Activated CD4-positive, alpha-beta T cell treated with anti-CD3 and anti-CD28 coated beads, Interleukin-2, amount 50 U/mL, for 16 hours (primary cell): Measurements from ENCODE around the gene MRPL53.
"Not testable (repeated sequence)": the region's sequence is repeated elsewhere in the genome, so short reads cannot be mapped to it uniquely, and the experiment has no call there.

Experiments used
- DNase-seq: peaks from one replicate; pipeline ENCODE4 v3.0.0-alpha.2; 2020

The MRPL53 gene

DNA sequence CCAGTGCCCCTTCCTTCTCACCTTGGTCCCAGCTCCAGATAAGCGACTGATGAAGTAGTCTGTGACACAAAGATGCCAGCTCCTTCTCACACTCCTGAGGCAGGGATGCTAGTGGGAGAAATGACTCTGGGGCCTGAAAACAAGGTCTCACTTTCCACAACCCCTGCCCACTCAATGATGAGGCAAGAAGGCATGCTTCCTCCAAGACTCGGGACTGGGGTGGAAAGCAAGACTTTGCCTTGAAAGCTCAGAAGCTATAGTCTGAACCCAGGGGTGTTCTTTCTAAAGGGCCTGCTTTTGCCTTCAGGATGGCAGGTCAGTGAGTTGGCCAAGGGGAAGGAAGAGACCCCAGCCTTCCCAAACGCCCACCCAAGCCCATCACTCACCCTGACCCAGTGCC lies 9.0 kb upstream of the MRPL53 start:
- no peak for DNase-seq

DNA sequence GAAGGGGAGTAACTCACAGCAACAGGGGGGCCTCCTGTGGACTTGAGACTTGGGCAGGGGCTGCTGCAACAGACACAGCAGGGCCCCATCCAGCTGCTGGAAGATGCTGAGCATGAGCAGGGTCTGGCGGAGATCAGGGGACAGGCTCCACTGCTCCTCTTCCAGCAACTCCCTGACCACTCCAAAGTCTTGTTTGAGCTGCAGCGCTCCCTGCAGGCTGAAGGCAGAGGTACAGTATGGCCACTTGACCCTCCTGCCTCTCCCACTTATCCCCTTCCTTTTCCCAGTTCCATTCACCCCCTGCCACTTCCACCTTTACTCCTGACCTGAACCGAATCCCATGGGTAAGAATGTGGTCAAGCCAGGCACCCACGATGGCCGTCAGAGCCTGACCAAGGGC lies 2.4 kb upstream of the MRPL53 start:
- no peak for DNase-seq

DNA sequence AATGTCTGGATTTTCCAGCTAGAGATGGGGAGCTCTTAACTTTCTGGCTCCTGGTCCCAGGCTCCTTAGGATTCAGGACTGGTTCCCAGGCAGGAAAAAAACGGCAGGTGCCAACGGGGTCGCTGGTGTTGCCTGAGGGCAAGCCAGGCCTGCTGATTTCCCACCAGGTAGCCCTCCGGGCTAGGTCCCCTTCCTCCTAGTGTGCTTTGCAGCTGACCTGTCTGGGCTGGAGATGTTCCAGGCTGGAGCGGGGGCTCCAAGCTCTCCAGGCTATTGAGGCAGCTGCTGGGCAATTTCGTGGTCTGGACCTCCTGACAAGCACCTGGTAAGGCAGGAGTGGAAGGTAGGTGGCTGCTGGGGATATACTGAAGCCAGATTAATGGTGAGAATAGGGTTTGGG lies 2.0 kb upstream of the MRPL53 start:
- no peak for DNase-seq

DNA sequence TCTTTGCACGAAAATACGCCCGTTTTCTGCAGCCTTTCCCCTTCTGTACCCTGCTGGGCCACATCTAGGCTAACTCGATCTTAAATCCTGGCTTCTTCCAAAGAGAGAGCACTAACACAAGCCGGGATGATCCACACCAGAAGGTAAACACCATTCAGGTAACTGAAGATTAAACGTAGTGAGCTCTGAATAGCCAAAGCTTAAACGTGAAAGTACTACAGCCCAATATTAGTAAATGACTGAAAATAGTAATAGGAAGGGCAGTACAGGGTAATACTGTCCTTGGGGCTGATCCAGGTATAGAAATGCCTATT lies 422 bp upstream of the MRPL53 start:
- DNase-seq, result no peak

DNA sequence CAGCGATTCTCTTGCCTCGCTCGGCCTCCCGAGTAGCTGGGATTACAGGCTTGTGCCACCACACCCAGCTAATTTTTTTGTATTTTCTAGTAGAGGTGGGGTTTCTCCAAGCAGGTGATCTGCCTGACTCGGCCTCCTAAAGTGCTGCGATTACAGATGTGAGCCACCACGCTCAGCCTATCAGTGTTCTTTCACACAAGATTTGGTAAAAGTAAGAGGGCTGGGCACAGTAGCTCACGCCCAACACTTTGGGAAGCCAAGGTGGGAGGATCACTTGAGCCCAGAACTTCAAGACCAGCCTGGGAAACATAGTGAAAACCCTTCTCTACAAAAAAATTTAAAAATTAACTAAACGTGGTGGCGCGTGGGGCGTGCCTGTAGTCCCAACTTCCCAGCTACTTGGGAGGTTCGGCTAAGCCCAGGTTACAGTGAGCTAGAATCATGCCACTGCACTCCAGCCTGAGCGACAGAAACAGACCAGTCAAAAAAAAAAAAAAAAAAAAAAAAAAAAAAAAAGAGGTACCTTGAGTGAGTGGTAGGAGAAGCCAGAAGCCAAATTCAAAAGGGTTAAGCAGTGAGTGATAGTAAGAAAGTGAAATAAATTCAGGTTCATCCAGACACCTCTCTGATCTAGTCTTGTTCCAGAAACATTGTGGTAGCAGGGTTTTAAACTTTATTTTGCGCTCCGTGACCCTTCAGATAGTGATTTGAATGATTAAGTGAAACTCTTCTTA lies 981 bp downstream of the MRPL53 start:
- no peak for DNase-seq

DNA sequence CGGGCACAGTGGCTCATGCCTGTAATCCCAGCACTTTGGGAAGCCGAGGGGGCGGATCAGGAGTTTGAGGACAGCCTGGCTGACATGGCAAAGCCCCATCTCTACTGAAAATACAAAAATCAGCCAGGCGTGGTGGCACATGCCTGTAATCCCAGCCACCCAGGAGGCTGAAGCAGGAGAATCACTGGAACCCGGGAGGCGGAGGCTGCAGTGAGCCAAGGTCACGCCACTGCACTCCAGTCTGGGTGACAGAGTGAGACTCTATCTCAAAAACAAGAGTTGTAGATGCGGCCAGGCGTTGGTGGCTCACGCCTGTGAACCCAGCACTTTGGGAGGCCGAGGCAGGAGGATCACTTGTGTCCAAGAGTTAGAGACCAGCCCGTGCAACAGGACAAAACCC lies 1.7 kb downstream of the MRPL53 start:
- DNase-seq, result not testable (repeated sequence)

DNA sequence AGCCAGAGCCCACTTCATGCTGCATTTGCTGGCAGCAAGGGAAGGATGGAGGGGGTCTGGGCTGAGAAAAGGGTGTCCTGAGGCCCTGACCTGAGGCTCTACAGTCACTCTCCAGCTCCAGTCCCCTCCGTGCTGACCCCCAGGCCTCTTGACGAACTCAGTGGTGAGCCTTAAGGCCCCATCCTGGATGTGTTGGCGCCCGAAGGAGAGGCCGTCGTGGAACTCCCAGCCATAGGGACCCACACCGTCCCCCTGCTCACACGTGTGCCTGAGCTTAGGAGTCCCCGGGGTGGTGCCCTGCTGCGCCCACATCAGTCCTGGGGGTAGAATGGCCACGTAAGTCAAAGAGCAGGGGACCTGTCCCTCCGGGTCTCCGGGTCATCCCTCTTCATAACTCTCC lies 8.1 kb downstream of the MRPL53 start:
- no peak for DNase-seq

DNA sequence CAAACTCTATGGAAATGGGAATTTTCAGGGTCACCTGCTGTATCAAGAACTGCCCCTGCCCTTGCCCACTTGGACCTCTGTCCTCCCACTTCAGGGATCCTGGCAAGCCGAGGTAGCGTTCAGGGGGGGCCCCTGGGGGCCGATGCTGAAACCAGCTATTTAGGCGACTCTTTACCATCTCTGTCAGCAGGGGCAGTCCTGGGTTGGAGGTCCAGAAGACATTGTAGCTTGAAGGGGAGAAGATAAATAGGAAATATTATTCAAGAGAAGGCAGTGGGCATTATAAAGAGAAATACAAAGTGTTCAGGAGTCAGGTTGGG lies 9.7 kb downstream of the MRPL53 start:
- DNase-seq, result no peak

DNA sequence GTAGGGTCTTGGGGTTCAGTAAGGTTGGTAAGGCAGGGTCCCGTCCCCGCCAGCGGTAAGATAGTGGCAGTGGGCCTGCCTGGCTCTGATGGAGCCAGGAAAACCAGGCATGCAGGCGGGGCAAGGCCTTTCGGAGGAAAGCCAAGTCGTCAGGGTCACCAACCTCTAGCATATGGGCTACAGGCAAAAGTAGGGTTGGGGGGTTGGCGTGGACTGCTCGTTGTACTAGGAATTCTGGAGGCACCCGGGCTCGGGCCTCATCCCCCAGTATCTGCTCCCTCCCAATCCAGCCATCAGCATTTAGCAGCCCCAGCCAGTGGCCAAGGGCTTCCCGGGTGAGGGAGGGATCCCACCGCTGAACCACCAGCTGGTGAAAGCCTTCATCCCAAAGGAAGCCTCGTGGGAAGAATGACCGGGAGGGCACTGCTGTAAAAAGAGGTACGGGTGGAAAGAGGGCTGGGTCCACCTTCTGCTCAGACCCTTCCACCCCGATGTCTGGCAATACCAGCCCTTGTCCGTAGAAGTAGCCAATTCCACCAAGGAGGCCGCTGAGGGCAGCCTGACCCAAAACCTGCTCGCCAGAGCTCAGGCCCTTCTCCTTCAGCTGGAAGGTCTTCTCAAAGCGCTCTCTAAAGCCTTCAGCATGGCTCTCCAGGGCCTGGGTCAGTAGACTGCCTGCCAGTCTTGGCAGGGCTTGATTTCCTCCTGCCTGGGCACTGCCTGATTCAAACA lies 10.3 kb downstream of the MRPL53 start:
- DNase-seq, result no peak

DNA sequence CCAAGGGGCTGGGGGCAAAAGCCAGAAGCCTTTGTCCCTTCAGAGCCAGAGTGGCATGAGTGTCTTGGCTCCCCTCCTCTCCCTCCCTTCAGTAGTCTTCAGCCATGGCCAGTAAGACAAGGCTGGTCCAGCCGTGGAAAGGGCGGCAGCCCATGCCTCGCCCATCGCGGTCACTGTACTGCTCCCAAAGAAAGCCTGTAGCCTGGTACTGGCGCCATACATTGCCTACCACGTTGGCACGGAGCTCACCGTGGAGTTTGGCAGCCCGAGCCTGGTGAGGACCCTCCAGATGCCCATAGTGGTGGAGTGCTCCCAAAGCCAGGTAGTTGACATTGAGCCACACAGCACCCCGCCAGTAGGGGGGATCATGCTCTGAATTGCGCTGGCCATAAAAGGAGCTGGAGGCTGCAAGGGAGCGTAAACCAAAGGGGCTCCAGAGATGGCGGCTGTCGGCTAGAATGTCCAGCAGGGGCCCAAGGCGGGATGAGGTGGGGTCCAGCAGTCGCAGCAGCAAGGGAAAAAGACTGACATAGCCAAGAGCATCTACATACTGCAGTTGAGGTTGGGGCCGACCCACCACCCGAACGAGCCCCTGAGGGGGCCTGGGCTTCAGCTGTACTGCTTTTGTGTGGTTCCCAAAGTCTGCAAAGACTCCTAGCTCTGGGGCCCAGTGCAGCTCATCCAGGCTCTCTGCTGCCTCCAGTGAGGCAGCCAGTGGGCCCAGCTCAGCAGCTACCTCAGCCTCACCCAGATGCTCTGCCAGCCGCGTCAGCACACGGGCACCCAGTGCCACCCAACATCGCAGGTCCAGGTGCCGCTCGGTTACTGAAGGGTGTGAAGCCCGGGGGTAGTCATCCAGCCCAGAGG lies 11.1 kb downstream of the MRPL53 start:
- no peak for DNase-seq

DNA sequence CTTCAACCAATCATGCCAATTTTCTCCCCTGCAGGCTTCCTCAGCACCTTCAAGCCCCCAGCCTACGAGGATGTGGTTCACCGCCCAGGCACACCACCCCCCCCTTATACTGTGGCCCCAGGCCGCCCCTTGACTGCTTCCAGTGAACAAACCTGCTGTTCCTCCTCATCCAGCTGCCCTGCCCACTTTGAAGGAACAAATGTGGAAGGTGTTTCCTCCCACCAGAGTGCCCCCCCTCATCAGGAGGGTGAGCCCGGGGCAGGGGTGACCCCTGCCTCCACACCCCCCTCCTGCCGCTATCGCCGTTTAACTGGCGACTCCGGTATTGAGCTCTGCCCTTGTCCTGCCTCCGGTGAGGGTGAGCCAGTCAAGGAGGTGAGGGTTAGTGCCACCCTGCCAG lies 12.3 kb downstream of the MRPL53 start:
- DNase-seq, result not testable (repeated sequence)

DNA sequence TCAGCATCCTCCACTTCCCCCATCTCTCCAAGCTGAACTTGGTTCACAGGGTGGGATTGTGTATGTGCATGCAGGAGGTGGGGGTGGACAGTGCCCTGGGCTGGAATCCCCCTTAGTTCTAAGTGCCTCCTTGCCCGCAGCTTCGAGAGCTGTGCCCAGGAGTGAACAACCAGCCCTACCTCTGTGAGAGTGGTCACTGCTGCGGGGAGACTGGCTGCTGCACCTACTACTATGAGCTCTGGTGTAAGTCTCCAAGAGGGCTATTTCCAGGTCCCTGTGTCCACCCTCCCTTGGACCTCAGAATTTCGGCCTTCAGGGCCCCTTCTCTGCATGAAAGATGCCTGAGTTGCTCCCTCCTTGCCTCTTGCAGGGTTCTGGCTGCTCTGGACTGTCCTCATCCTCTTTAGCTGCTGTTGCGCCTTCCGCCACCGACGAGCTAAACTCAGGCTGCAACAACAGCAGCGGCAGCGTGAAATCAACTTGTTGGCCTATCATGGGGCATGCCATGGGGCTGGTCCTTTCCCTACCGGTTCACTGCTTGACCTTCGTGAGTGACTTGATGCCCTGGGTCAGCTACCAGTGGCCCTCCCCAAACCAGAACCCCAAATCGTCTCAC lies 12.9 kb downstream of the MRPL53 start:
- not testable (repeated sequence) for DNase-seq

DNA sequence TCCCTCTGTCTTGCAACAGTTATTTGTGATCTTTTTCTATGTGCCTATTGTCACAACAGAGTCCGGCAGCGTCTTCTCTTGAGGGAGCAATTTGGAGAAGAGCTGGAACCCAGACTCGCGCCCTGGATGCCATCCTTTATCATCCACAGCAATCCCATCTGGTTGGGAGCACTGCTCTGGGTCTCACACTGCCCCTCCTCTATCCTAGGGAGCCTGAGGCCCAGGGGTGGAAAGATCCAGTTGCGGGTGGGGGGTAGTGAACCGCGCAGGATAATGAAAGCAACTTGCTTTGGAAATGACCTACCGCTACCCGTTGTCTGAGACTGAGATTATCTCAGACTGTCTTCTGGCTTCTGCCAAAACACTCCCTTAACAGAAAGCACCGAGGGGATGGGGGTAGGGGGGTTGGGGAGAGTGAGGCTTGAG lies 13.5 kb downstream of the MRPL53 start:
- no peak for DNase-seq

DNA sequence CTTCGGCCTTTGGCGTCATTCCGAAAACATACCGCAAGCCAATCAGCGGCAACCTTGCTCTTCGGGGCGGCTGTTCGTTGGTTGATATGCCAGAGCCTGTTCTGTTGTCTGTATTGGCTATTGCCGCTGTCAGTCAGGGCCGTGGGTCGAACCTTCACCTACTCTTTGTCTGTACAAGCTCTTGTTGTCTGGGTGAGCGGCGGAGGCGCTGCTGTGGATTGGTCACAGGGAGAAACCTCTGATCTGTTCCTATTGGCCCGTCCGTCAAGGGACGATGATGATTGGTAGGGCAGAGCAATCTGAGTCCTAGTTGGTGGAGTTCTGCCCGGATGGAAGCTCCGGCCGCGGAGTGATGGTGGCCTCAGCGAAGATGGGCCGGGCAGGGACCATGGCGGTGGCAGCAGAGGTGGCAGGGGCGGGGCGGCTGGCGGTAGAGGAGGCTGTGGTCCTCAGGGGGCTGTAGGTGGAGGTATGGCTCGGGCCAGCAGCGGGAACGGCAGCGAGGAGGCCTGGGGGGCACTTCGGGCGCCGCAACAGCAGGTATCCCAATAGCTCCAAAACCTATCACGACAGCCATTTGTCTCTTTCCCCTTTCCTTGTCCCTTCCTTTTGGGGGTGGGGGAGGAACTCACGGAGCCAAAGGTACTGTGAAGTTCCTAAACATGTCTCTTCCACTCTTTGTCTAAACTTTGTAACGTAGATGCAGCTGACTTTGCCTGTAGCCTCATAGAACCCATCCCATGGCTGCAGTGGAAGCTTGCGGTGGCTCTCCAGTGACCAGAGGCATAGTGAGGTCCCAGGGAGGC lies 14.1 kb downstream of the MRPL53 start, which contains the start of gene WBP1:
Gene WBP1 (plus strand): TSS at position 307 of the 806 bp plus-strand sequence. CDS start 165 bp downstream, at position 472.
- peak; percentile 100 for DNase-seq

DNA sequence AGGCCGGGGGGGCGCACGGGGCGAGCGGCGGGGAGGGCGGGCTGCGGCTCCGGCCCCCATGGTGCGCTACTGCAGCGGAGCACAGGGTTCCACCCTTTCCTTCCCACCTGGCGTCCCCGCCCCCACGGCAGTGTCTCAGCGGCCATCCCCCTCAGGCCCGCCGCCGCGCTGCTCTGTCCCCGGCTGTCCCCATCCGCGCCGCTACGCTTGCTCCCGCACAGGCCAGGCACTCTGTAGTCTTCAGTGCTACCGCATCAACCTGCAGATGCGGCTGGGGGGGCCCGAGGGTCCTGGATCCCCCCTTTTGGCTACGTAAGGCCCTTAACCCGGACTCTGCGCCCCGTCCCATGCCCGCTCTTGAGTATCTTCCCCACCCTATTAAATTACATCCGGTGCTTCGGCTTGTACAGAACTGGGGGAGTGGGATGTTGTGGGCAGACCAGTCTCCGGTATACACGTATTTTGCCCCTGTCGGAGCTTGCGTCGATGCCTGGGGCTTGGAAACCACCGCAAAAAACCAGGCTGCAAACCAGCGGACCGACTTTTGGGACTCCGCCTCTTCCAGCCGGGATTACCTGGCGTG lies 14.8 kb downstream of the MRPL53 start:
- DNase-seq, result peak; percentile 78

DNA sequence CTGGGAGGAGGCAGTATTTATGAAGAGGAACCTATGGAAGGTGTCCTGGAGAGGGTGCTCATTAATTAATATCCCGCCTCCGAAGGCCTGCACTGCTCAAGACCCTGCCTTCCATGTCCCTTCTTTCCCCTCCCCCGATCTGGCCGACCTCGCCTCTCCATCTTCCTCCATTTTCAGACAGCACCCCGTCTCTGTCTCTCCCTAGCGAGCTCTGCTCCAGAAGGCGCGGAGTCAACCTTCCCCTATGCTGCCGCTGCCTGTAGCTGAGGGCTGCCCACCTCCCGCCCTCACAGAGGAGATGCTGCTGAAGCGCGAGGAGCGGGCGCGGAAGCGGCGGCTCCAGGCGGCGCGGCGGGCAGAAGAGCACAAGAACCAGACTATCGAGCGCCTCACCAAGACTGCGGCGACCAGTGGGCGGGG lies 15.3 kb downstream of the MRPL53 start:
- DNase-seq, result no peak

DNA sequence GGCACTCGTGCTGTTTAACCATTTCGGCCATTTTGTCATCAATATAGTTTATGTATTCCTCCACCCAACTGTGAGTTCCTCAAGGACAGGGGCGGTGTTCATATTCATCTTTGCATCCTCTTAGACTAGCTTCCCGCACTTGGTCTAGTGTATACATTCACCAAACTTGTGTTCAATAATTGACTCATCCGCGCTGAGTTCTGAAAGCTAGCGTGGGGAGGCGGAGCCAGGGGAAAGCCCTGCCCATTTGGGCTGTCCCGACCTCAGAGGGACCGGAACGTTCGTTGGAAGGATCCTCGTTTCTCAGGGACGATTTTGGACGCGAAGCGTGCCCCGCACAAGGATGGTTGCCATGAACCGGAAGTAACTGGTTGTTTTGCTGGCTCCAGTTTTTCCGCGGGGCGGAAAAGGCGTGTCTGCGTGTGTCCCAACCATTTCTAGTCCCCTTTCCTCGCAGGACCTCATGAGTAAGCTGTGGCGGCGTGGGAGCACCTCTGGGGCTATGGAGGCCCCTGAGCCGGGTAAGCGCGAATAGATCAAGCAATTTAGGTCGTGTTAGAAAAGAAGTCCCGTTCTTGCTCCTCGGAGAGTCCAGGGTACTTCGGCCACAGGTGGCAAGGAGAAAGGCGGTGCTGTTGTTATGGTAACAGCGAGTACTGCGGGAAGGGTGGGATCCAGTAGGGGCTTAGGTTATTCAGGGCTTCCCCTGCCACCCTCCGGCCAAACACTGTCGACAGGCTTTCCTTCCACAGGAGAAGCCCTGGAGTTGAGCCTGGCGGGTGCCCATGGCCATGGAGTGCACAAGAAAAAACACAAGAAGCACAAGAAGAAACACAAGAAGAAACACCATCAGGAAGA lies 17.6 kb downstream of the MRPL53 start, which contains the start of gene INO80B:
Gene INO80B (plus strand): TSS at position 434 of the 858 bp plus-strand sequence. CDS start 30 bp downstream, at position 464.
- peak; percentile 99 for DNase-seq

DNA sequence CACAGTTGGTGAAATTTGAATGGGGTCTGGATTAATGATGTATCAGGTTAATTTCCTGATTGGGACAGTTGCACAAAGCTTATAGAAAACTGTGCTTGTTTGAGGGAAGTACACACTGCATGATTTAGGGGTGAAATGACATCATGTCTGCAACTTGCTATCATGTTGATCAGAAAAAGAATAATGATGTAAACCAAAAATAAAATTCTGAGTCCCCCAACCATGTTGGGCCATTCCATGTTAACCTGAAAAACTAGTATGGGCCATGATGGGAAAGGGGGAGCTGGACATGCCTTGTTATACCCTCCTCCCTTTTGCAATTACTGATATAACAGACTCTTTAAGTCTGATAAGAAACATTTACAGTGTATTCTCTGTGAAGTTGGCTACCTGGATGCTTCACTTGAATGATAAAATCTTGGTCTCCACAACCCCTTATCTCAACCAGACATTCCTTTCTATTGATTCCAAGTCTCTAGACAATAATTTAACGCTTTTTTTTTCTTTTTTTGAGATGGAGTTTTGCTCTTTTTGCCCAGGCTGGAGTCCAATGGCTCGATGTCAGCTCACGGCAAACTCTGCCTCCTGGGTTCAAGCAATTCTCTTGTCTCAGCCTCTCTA lies 21.8 kb downstream of the MRPL53 start:
- no peak for DNase-seq

DNA sequence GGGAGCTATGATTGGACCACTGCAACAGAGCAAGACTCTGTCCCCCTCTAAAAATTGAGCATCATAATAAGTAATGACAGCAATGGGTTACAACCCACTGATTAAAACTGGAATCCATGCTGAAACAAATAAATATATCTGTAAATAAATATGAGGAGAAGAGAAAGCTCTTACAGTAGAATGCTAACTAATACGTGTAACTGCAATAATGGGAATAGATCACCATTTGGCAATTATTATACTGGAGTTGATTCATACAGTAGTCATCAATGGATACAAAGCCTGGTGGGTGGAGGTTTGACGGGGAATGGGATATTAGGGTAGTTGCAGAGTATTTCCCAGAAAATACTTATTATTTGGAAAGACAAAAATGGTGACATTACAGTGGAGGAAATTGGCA lies 23.7 kb downstream of the MRPL53 start:
- DNase-seq, result no peak

DNA sequence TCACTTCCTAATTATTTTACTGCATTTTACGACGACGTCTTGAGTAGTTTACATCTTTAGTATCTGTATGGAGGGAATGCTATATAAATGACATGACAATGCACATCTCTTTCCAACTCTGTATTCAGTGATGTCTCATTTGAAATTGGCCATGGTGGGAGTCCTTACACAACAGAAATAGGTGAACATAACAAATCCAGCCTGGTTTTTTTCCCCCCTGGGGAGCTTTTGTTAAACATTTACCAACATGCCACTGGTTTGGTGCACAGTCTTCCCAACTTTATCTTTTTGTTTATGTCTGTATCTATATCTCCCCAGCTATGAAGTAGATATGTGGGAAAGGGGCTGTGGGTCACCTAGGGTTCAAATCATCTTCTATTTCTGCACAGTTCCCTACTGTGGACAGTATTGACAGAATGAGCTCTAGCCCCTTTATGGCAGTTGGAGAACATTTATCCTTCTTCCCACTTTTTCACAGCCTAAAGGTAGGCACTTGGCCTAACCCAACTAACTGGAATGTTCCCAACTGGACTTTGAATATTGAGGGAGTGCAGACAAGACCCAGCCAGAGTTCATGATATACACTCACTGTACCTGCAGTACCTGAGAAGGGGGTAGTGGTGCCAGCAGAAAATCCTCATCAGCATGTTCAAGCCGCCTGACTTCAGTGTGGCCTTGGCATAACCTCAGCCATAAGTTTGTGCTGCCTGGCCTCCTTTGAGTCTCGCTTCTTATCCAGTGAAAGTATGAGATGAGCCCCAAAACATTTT lies 25.1 kb downstream of the MRPL53 start:
- no peak for DNase-seq
